Femur (tissue), 1 donor: Measurements from ENCODE around the gene TDRD12.
"Not testable (repeated sequence)": the region's sequence is repeated elsewhere in the genome, so short reads cannot be mapped to it uniquely, and the experiment has no call there.

Experiments
- DNase-seq: peaks from one replicate; pipeline ENCODE4 v3.0.0-alpha.2; 2017

Gene TDRD12

GRCh38 chr19:32842061-32842460, 122.5 kb downstream of the TDRD12 start:
- DNase-seq = no peak

DNA sequence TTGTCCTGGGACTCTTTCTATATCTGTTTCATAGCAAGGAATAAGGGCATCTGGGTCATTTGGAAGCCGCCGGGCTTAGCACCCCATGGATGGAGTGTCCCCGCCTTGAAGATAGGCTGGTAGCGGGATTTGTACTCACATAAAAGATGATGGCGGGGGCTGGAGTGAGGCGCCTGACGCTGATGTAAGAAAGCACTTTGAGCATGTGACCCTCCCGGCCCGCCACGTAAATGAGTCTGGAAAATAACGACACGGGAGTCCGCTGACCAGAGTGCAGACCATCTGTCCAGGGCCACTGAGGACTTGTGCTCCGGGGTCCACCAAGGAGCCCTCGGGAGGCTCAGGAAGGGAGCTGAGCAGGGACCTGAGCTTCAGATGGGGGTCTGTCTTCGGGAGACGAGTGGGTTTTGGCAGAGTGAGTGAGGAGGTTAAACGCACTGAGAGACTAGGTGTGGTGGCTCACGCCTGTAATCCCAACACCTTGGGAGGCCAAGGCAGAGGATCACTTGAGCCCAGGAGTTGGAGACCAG, 124.2 kb downstream of the TDRD12 start:
- no peak for DNase-seq

- DNase-seq = not testable (repeated sequence)
These were observed 128.5 kb downstream of the TDRD12 start for GRCh38 chr19:32848035-32848434.

DNA sequence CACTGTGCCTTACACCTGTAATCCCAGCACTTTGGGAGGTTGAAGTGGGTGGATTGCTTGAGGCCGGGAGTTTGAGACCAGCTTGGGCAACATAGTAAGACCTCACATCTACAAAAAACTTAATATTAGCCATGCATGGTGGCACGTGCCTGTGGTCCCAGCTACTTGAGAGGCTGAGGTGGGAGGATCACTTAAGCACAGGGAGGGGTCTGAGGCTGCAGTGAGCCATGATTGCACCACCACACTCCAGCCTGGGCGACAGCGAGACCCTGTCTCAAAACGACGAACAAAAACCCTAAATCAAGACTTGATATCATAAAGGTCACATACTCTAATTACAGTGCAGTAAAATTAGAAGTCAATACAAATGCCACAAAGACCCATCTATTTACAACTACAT, 132.6 kb downstream of the TDRD12 start:
- no peak for DNase-seq

DNA sequence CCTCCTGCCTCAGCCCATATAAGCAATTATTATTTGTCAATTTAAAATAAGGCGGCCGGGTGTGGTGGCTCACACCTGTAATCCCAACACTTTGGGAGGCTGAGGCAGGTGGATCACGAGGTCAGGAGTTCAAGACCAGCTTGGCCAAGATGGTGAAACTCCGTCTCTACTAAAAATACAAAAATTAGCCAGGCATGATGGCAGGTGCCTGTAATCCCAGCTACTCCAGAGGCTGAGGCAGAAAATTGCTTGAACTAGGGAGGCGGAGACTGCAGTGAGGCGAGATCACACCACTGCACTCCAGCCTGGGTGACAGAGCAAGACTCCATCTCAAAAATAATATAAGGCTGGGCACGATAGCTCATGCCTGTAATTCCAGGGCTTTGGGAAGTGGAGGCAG, 137.3 kb downstream of the TDRD12 start:
- DNase-seq = not testable (repeated sequence)

GRCh38 chr19:32857584-32857983, 138.0 kb downstream of the TDRD12 start:
- DNase-seq = no peak

DNA sequence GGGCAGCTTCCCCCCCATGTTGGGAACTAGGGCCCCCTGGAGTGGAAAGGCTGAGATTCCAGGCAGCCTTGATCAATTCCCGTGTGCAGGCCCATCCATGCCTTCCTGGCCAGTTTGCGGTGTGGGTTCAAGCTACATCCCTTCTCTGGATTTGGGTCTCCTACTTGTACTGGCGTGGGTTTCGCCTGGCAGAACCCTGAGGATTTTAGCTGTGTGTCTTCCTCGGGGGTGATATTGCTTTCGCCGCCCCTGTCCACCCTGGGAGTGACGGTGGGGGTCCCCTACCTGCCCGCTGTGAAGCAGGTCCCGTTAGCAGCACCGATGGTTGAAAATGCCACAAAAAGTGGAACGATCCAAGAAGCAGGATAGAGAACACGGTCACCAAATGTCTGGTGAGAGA, 138.6 kb downstream of the TDRD12 start:
- no peak for DNase-seq

DNA sequence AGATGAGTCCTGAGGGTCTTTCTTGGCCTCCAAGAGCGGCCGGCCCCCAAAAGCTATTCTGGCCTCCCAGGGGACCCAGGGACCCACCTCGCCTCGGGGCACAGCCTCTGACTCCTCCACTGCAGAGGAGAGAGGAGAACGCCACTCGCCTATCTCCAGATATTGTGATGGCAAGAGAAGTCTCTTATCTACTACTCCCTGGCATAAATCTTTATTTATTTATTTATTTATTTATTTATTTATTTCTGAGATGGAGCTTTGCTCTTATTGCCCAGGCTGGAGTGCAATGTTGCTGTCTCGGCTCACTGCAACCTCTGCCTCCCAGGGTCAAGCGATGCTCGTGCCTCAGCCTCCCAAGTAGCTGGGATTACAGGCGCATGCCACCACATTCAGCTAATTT, 139.0 kb downstream of the TDRD12 start:
- no peak for DNase-seq

- DNase-seq = no peak
These were observed 140.0 kb downstream of the TDRD12 start for GRCh38 chr19:32859591-32859990.

DNA sequence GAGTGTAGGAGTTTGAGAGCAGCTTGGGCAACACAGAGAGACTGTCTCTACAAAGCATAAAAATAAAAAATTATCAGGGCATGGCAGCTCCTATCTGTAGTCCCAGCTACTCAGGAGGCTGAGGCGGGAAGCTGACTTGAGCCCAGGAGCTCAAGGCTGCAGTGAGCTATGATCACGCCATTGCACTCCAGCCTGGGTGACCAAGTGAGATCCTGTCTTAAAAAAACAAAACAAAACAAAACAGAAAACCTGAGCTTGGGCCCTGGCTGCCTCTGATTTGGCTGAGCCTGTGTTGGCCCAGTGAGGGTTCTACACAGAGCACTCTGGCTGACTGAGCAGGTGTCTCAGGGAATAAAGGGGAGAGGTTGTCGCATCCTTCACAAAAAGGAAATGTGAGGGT, 142.0 kb downstream of the TDRD12 start:
- no peak for DNase-seq

- DNase-seq = no peak
These were observed 142.6 kb downstream of the TDRD12 start for GRCh38 chr19:32862173-32862572.

DNA sequence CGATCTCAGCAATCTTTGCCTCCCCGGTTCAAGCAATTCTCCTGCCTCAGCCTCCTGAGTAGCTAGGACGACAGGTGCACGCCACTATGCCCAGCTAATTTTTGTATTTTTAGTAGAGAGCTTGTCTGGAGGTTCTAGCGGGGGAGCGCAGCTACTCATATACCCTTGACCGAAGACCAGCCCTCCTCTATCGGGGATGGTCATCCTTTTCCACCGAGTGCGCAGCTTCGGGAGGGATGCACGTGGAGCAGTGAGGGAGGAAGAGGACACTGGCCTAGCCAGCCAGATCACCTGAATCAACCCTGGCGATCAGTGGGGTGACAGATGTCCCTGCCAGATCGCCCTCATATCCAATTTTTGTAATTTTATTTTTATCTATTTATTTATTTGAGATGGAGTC, 143.2 kb downstream of the TDRD12 start:
- no peak for DNase-seq

- DNase-seq = no peak
These were observed 143.7 kb downstream of the TDRD12 start for GRCh38 chr19:32863301-32863700.

DNA sequence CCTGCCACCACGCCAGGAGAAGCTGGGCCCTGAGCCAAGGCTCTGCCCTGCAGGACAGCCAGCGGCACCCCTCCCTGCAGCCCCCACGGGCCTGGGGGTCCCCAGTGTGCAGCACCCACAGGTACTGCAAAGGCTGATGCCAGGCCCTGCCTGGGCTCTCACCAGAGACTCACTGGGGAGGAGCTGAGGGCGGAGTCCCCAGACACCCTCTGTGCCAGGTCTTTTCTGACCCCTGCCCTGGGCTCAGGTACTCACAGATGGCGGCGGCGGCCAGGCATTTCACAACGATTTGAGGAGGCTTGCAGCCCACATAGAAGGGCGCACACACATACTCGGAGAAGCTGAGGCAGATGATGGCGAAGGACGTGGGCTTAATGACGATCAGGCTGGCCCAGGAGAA, 144.3 kb downstream of the TDRD12 start:
- DNase-seq = no peak

- no peak for DNase-seq
These were observed 144.9 kb downstream of the TDRD12 start for GRCh38 chr19:32864318-32865007.

DNA sequence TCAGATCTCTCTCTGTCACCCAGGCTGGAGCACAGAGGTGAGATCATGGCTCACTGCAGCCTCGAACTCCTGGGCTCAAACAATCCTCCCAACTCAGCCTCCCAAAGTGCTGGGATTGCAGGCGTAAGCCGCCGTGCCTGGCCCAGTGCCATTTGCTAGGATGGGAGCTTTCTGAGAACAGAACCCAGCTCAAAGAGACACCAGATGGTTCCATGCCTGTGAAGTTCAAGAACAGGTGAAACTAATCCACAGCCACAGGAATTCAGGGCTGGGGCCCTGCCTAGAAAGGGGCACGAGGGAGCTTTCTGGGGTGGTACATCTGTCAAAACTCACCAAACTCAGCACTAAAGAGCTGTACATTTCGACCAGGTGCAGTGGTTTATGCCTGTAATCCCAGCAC, 145.8 kb downstream of the TDRD12 start:
- DNase-seq = no peak

DNA sequence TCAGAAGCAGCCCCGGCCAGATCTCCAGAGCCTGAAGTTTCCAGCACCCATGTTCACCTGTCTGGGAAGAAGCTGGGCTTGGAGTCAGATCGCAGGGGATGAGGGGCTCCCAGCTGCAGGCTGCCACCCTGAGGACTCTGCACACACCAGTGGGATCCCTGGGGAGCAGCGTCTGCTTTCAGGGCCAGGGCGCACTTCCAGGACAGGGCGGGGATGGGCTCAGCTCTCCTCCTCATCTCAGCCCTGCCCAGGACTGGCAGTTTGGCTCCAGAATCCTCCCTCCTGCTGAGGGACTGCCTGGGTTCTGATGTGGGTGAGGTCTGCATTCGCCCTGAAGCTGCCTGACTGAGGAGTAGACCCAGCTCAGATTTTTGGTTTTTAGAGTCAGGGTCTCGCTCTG, 146.5 kb downstream of the TDRD12 start:
- DNase-seq = no peak

GRCh38 chr19:32866564-32867265, 147.1 kb downstream of the TDRD12 start:
- no peak for DNase-seq

GRCh38 chr19:32867436-32867835, 147.9 kb downstream of the TDRD12 start:
- not testable (repeated sequence) for DNase-seq

- DNase-seq = no peak
These were observed 148.8 kb downstream of the TDRD12 start for GRCh38 chr19:32868206-32868950.

DNA sequence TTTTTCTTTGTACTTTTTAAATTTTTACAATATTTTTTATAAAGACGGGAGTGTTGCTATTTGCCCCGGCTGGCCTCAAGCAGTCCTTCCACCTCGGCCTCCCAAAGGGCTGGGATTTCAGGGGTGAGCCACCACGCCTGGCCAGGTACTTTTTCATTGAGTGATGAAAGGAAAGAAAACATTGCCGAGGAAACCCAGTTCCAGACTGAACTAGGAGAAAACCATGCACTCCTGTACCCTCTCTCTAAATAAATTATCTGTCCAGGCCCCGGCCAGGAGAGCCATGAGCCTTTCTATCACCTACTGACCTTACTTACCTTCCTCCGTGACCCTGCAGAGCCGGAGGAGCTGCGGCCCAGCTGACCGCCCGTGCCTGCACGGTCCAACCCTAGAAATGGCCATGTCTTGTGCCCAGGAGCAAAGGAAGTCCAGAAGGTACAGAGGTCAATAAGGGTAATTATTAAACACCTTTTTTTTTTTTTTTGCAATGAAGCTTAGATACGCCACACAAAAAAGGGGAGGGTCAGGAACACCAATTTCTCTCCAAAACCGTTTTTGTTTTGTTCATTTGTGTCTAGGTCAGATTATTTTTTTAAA, 149.9 kb downstream of the TDRD12 start, which contains the start of gene SLC7A9:
Gene SLC7A9 (minus strand): TSS at position 399 of the 597 bp plus-strand sequence. CDS start 1,233 bp downstream, outside the sequence.
- DNase-seq = no peak

- no peak for DNase-seq
These were observed 150.5 kb downstream of the TDRD12 start for GRCh38 chr19:32869966-32870573.
